GM12872 (cell line): Measurements from ENCODE around the gene UBE2F.

Source experiments
- TF ChIP-seq, protein P1 (sequence below): IDR thresholded peaks from 3 replicates; pipeline ENCODE4 v1.5.1; 2011; ENCODE audit warnings: low read depth, mild to moderate bottlenecking, low read length, moderate library complexity; ENCODE audit not compliant: insufficient read depth

The UBE2F gene

DNA sequence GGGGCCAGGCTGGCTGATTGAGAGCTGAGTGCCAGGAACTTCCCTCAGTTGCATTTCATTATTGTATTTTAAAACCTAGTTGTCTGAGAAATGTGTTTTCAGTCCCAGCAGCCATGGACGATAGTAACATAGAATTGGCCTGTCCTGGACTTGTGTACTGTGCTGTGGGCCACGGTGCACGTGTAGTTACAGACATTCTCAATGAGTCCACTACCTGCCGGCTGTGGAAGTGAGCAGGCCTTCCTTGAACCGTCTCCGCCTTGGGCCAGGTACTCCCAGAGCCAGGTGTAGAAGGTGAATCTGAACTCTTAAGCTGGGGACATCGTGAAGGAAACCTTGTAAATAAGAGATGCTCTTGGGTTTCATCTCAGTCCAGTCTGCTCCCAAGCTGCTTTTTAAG, 47.0 kb downstream of the UBE2F start:
- TF ChIP-seq, protein P1, sequence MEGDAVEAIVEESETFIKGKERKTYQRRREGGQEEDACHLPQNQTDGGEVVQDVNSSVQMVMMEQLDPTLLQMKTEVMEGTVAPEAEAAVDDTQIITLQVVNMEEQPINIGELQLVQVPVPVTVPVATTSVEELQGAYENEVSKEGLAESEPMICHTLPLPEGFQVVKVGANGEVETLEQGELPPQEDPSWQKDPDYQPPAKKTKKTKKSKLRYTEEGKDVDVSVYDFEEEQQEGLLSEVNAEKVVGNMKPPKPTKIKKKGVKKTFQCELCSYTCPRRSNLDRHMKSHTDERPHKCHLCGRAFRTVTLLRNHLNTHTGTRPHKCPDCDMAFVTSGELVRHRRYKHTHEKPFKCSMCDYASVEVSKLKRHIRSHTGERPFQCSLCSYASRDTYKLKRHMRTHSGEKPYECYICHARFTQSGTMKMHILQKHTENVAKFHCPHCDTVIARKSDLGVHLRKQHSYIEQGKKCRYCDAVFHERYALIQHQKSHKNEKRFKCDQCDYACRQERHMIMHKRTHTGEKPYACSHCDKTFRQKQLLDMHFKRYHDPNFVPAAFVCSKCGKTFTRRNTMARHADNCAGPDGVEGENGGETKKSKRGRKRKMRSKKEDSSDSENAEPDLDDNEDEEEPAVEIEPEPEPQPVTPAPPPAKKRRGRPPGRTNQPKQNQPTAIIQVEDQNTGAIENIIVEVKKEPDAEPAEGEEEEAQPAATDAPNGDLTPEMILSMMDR, result no peak

DNA sequence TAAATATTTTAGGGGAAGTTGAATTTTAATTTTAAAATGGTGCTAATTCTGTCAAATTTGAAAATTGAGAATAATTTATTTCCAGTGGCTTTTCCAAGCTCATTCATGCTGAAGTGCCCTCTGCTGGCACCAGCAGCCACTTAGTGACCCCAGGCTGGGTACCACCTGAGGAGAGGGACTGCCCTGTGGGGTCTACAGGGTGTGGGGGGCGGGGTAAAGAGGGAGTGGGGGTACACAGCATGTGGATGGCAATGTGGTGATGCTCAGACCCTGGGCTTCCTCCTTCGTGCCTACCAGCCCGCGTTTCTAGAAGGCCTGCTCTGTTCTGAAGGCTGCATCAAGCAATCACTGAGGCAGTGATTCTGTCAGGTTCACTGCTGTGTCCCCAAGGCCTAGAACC, 48.9 kb downstream of the UBE2F start:
- TF ChIP-seq, protein P1, result peak; percentile 36

DNA sequence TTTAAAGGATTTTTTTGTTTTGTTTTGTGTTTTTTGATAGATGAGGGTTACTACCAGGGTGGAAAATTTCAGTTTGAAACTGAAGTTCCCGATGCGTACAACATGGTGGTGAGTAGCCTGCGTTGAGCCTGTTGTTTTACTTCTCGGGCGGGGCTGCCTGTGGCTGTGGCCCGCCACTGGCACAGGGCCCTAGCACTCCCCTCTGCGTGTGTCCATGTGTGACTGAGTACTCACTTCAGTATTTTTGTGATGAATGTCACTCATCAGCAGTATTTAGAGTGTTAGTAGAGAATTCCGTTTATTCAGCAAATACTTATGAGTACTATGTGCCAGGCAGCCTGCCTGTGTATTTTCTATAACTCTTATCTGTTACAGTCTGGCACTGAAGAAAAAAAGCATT, 49.7 kb downstream of the UBE2F start:
- TF ChIP-seq, protein P1, result no peak

DNA sequence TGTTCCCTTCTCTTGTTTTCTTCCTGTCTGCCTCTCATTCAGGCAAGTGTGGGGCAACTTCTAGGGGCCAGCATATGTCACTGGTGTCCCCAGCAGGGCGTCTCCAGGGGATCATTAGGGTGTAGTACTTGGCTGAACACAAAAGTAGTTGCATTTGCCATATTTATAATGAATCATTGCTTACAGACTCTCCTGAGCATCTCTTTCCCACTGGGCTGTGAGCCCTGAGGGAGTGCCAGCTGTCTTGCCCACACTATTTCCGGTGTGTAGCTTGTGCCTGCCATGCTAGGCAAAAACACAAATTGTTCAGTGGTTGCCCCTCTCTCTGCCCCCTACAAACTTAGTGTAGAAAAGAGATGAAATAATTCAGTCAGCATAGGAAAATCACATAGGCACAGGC, 53.1 kb downstream of the UBE2F start:
- TF ChIP-seq, protein P1, result no peak

DNA sequence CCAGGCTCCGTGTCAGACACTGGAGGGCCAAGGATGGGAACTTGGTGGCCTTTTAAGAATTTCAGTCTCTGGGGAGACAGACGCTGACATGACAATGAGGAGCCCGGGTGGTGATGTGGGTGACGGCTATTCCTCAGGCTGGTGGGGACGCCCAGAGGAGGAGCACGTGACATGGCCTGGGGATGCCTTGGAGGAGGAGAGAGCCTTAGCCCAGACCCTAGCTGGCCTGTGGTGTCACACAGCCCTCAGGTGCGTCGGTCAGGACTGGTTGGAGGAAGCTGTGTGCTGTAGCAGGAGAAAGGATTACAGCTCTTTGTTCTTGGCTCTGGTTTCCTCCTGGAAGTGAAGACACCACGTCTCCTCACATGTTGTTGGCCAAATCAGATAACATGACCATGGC, 54.0 kb downstream of the UBE2F start:
- TF ChIP-seq, protein P1, result no peak

DNA sequence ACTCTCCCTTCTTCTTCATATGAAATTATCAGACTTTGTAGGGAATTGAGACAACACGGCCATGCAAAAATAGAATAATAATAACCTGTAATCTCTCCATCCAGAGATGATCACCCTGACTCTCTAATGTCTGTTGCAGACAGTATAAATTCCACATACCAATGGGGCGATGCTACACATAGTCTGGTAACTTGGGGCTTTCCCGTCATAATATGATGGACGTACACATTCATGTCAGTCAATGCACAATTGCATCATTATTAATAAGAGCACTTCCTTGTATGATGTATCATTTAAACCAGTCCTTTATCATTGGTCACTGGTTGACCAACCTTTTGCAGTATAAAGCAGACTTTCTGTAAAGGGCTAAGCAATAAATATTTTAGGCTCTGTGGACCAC, 54.5 kb downstream of the UBE2F start:
- TF ChIP-seq, protein P1, result no peak

DNA sequence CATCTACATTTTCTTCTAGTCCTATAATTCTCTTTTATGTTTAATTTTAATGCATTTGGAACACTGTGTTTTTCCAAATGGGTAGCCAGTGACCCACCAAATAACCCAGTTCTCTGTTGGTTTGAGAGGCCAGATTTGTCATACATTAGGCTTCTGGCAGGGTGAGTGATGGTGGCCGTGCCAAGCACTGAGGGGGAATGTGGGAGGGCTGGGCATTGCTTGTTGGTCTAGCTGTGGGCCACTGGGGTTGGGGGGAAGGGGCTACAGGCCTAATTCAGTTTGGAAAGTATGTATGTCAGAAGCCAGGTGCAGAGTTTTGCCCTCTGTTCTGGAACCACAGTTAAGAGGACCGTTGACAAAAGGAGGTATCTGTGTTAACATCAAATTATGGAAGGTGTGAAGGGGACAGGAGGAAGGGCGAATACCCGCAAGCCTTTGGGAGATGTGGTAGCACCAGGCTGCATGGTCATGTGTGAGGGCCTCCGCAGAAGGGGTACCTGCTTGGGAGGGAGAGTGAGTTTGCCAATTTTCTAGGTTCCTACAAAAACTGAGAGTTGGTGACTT, 55.9 kb downstream of the UBE2F start:
- TF ChIP-seq, protein P1, result no peak
